ENCODE results near the gene BICDL2.
"Not testable (repeated sequence)": the region's sequence is repeated elsewhere in the genome, so short reads cannot be mapped to it uniquely, and the experiment has no call there.

The BICDL2 gene

GRCh38 chr16:3036726-3037315 lies at the start of gene BICDL2:
TSS of gene BICDL2 (minus strand) at chr16:3036944. CDS start at chr16:3035496, 1,448 bp downstream.
- DNase-seq (ENCODE audit: low spot score), result no peak

- no peak for DNase-seq (ENCODE audit: low spot score)
These were observed 49.3 kb upstream of the BICDL2 start for GRCh38 chr16:3085868-3086595.

GRCh38 chr16:3084969-3085670 lies 48.4 kb upstream of the BICDL2 start:
- no peak for DNase-seq (ENCODE audit: low spot score)

- DNase-seq (ENCODE audit: low spot score), result no peak
These were observed 47.7 kb upstream of the BICDL2 start for GRCh38 chr16:3084491-3084890.

GRCh38 chr16:3083408-3083807 lies 46.7 kb upstream of the BICDL2 start:
- not testable (repeated sequence) for DNase-seq (ENCODE audit: low spot score)

GRCh38 chr16:3081957-3082356 lies 45.2 kb upstream of the BICDL2 start:
- DNase-seq (ENCODE audit: low spot score), result not testable (repeated sequence)

- DNase-seq (ENCODE audit: low spot score), result no peak
These were observed 43.3 kb upstream of the BICDL2 start for GRCh38 chr16:3080024-3080423.

GRCh38 chr16:3076577-3076976 lies 39.8 kb upstream of the BICDL2 start:
- DNase-seq (ENCODE audit: low spot score), result no peak

GRCh38 chr16:3075946-3076345 lies 39.2 kb upstream of the BICDL2 start:
- DNase-seq (ENCODE audit: low spot score), result not testable (repeated sequence)

- no peak for DNase-seq (ENCODE audit: low spot score)
These were observed 38.8 kb upstream of the BICDL2 start for GRCh38 chr16:3075523-3075915.

- no peak for DNase-seq (ENCODE audit: low spot score)
These were observed 38.2 kb upstream of the BICDL2 start for GRCh38 chr16:3074860-3075522.

GRCh38 chr16:3073448-3073847 lies 36.7 kb upstream of the BICDL2 start:
- DNase-seq (ENCODE audit: low spot score), result no peak

GRCh38 chr16:3072576-3073263 lies 36.0 kb upstream of the BICDL2 start:
- not testable (repeated sequence) for DNase-seq (ENCODE audit: low spot score)

- DNase-seq (ENCODE audit: low spot score), result not testable (repeated sequence)
These were observed 35.4 kb upstream of the BICDL2 start for GRCh38 chr16:3072148-3072547.

- DNase-seq (ENCODE audit: low spot score), result no peak
These were observed 34.9 kb upstream of the BICDL2 start for GRCh38 chr16:3071655-3072054.

- DNase-seq (ENCODE audit: low spot score), result no peak
These were observed 33.9 kb upstream of the BICDL2 start for GRCh38 chr16:3070608-3071111.

- not testable (repeated sequence) for DNase-seq (ENCODE audit: low spot score)
These were observed 32.4 kb upstream of the BICDL2 start for GRCh38 chr16:3069146-3069545.

- no peak for DNase-seq (ENCODE audit: low spot score)
These were observed 31.7 kb upstream of the BICDL2 start for GRCh38 chr16:3068487-3068886.

- no peak for DNase-seq (ENCODE audit: low spot score)
These were observed 29.6 kb upstream of the BICDL2 start for GRCh38 chr16:3066440-3066748.

GRCh38 chr16:3065742-3066439 lies 29.1 kb upstream of the BICDL2 start:
- DNase-seq (ENCODE audit: low spot score), result peak; percentile 19

GRCh38 chr16:3065069-3065741 lies 28.5 kb upstream of the BICDL2 start, which contains the start of gene IL32:
TSS of gene IL32 (plus strand) at chr16:3065640. CDS start at chr16:3065812, 172 bp downstream.
- DNase-seq (ENCODE audit: low spot score), result peak; percentile 66
